GM20000 (cell line): Measurements from ENCODE around the gene FOXK1.
A peak's percentile ranks its signal among the peaks of the same experiment; 100 is the strongest.

Experiments used
- DNase-seq: peaks from one replicate; pipeline ENCODE4 v3.0.0; 2012; ENCODE audit warnings: low spot score
- CTCF ChIP-seq: IDR thresholded peaks from 2 replicates; pipeline ENCODE4 v1.5.1; 2012; ENCODE audit warnings: mild to moderate bottlenecking, control low read depth; ENCODE audit errors: extremely low read depth, missing control alignments

FOXK1 gene

GRCh38 chr7:4749363-4749762, 67.3 kb downstream of the FOXK1 start:
- no peak for DNase-seq
- no peak for TF ChIP-seq CTCF

GRCh38 chr7:4749798-4750197, 67.7 kb downstream of the FOXK1 start:
- no peak for DNase-seq
- TF ChIP-seq CTCF: no peak

- no peak for TF ChIP-seq CTCF
- no peak for DNase-seq
Measured at GRCh38 chr7:4751398-4751947, 69.4 kb downstream of the FOXK1 start.

- TF ChIP-seq CTCF: peak; percentile 89
- peak; percentile 91 for DNase-seq
Measured at GRCh38 chr7:4753598-4754432, 71.7 kb downstream of the FOXK1 start.

GRCh38 chr7:4754433-4755010, 72.4 kb downstream of the FOXK1 start:
- DNase-seq: no peak
- no peak for TF ChIP-seq CTCF

GRCh38 chr7:4755045-4755444, 73.0 kb downstream of the FOXK1 start:
- no peak for TF ChIP-seq CTCF
- no peak for DNase-seq

GRCh38 chr7:4758111-4758510, 76.0 kb downstream of the FOXK1 start:
- TF ChIP-seq CTCF: no peak
- no peak for DNase-seq
